ENCODE results near the gene MYO15A.

The MYO15A gene

GRCh38 chr17:18108401-18109312 lies at the start of gene MYO15A:
Gene MYO15A, plus strand, starts transcription at chr17:18108756. Its CDS starts 10,045 bp downstream, at chr17:18118801.
- DNase-seq (ENCODE audit: low spot score) = no peak

- DNase-seq (ENCODE audit: low spot score) = no peak
Observed at GRCh38 chr17:18059283-18059682, 49.3 kb upstream of the MYO15A start.

GRCh38 chr17:18064053-18064452 lies 44.5 kb upstream of the MYO15A start:
- DNase-seq (ENCODE audit: low spot score) = no peak

- DNase-seq (ENCODE audit: low spot score) = no peak
Observed at GRCh38 chr17:18065546-18065945, 43.0 kb upstream of the MYO15A start.

- no peak for DNase-seq (ENCODE audit: low spot score)
Observed at GRCh38 chr17:18066866-18067265, 41.7 kb upstream of the MYO15A start.

- DNase-seq (ENCODE audit: low spot score) = no peak
Observed at GRCh38 chr17:18069101-18069500, 39.5 kb upstream of the MYO15A start.

- no peak for DNase-seq (ENCODE audit: low spot score)
Observed at GRCh38 chr17:18070861-18071340, 37.7 kb upstream of the MYO15A start.

GRCh38 chr17:18071751-18072150 lies 36.8 kb upstream of the MYO15A start:
- no peak for DNase-seq (ENCODE audit: low spot score)

- DNase-seq (ENCODE audit: low spot score) = no peak
Observed at GRCh38 chr17:18074566-18075272, 33.8 kb upstream of the MYO15A start.

GRCh38 chr17:18076936-18077335 lies 31.6 kb upstream of the MYO15A start:
- DNase-seq (ENCODE audit: low spot score) = no peak

- no peak for DNase-seq (ENCODE audit: low spot score)
Observed at GRCh38 chr17:18079543-18079942, 29.0 kb upstream of the MYO15A start.

GRCh38 chr17:18084256-18084655 lies 24.3 kb upstream of the MYO15A start:
- DNase-seq (ENCODE audit: low spot score) = no peak

GRCh38 chr17:18087610-18088491 lies 20.7 kb upstream of the MYO15A start, which contains the start of gene DRG2:
Gene DRG2, plus strand, starts transcription at chr17:18087948. Its CDS starts 76 bp downstream, at chr17:18088024.
- peak; percentile 98 for DNase-seq (ENCODE audit: low spot score)

- no peak for DNase-seq (ENCODE audit: low spot score)
Observed at GRCh38 chr17:18089613-18090012, 18.9 kb upstream of the MYO15A start.

- no peak for DNase-seq (ENCODE audit: low spot score)
Observed at GRCh38 chr17:18093616-18094408, 14.7 kb upstream of the MYO15A start.

GRCh38 chr17:18094409-18094807 lies 14.1 kb upstream of the MYO15A start:
- DNase-seq (ENCODE audit: low spot score) = no peak

GRCh38 chr17:18099516-18099915 lies 9.0 kb upstream of the MYO15A start:
- DNase-seq (ENCODE audit: low spot score) = no peak

- no peak for DNase-seq (ENCODE audit: low spot score)
Observed at GRCh38 chr17:18100616-18101015, 7.9 kb upstream of the MYO15A start.

- no peak for DNase-seq (ENCODE audit: low spot score)
Observed at GRCh38 chr17:18101828-18102227, 6.7 kb upstream of the MYO15A start.

- DNase-seq (ENCODE audit: low spot score) = no peak
Observed at GRCh38 chr17:18102640-18103039, 5.9 kb upstream of the MYO15A start.

- no peak for DNase-seq (ENCODE audit: low spot score)
Observed at GRCh38 chr17:18105027-18105426, 3.5 kb upstream of the MYO15A start.
